Mucosa of gallbladder (tissue), 1 donor: ENCODE results near the gene QPRT. TPM values are rescaled to one million over a fixed set of nuclear protein-coding genes. Genes with fewer than 3 reads are reported as not detected.
"Not testable (repeated sequence)": the region's sequence is repeated elsewhere in the genome, so short reads cannot be mapped to it uniquely, and the experiment has no call there.

Source experiments
- DNase-seq: peaks from one replicate; pipeline ENCODE4 v3.0.0-alpha.2; 2020; ENCODE audit warnings: low spot score
- total RNA-seq: library from RNA; stranded (reverse); gene quantifications from one replicate; pipeline ENCODE4 v1.2.1, GENCODE V29; 2021
- donor health status: DM: no; HTN: no; CAD: no.

The QPRT gene
- total RNA-seq, result 17.2 TPM

- no peak for DNase-seq
These were observed at the start of gene QPRT for GRCh38 chr16:29678691-29679267. QPRT (plus strand) TSS chr16:29679180; CDS start chr16:29679198, 18 bp downstream.

- not testable (repeated sequence) for DNase-seq
These were observed 49.7 kb upstream of the QPRT start for GRCh38 chr16:29629318-29629717.

GRCh38 chr16:29631658-29632057 is 47.3 kb upstream of the QPRT start:
- not testable (repeated sequence) for DNase-seq

GRCh38 chr16:29635902-29636301 is 43.1 kb upstream of the QPRT start:
- DNase-seq, result not testable (repeated sequence)

GRCh38 chr16:29636368-29636767 is 42.6 kb upstream of the QPRT start:
- not testable (repeated sequence) for DNase-seq

GRCh38 chr16:29638751-29639150 is 40.2 kb upstream of the QPRT start:
- DNase-seq, result not testable (repeated sequence)

- no peak for DNase-seq
These were observed 37.4 kb upstream of the QPRT start for GRCh38 chr16:29641561-29641960.

- no peak for DNase-seq
These were observed 35.4 kb upstream of the QPRT start for GRCh38 chr16:29643596-29643995.

GRCh38 chr16:29644338-29644857 is 34.6 kb upstream of the QPRT start:
- DNase-seq, result no peak

- DNase-seq, result no peak
These were observed 33.8 kb upstream of the QPRT start for GRCh38 chr16:29644973-29645693.

- no peak for DNase-seq
These were observed 33.2 kb upstream of the QPRT start for GRCh38 chr16:29645694-29646187.

- DNase-seq, result no peak
These were observed 32.0 kb upstream of the QPRT start for GRCh38 chr16:29646947-29647346.

GRCh38 chr16:29649588-29650494 is 29.1 kb upstream of the QPRT start:
- DNase-seq, result no peak

GRCh38 chr16:29650771-29651170 is 28.2 kb upstream of the QPRT start:
- DNase-seq, result no peak

GRCh38 chr16:29651774-29652349 is 27.1 kb upstream of the QPRT start:
- DNase-seq, result no peak

GRCh38 chr16:29653471-29653870 is 25.5 kb upstream of the QPRT start:
- DNase-seq, result no peak

- not testable (repeated sequence) for DNase-seq
These were observed 25.1 kb upstream of the QPRT start for GRCh38 chr16:29653890-29654289.

GRCh38 chr16:29656688-29657523 is 22.1 kb upstream of the QPRT start:
- no peak for DNase-seq

- DNase-seq, result no peak
These were observed 20.3 kb upstream of the QPRT start for GRCh38 chr16:29658705-29659104.

GRCh38 chr16:29662000-29662728 is 16.8 kb upstream of the QPRT start:
- no peak for DNase-seq
